MCF 10A (cell line): ENCODE measurements around the gene AUTS2. TPM values are rescaled to one million over a fixed set of nuclear protein-coding genes. Genes with fewer than 3 reads are reported as not detected.

Experiments
- BruUV-seq: library from RNA; stranded (reverse); fragments of 400-500 nt; replicated peaks from 2 replicates; lab custom pipeline; 2021; lab: Mats Ljungman, UMichigan
- CTCF ChIA-PET: fragments of 300-600 bp; sonication (Branson Sonifier 250); formaldehyde crosslinking; extraction: SDS; loops from one replicate; lab custom pipeline; 2021; ENCODE audit warnings: antibody characterized with exemption, inconsistent platforms; lab: Yijun Ruan, JAX
- POLR2A ChIA-PET: fragments of 300-600, 350-650 bp; sonication (Branson Sonifier 250); formaldehyde crosslinking; extraction: SDS; loops from one replicate; lab custom pipeline; 2020; ENCODE audit warnings: antibody characterized with exemption, inconsistent platforms; lab: Yijun Ruan, JAX
- DNase-seq: peaks from one replicate; pipeline ENCODE4 v3.0.0-alpha.2; 2018; ENCODE audit not compliant: unreplicated experiment
- H3K27ac Mint-ChIP-seq: one replicate; pipeline ENCODE4 v1.8.0; 2022; ENCODE audit warnings: mild to moderate bottlenecking, low read depth, mixed read lengths; ENCODE audit not compliant: unreplicated experiment
- H3K27me3 Mint-ChIP-seq: one replicate; pipeline ENCODE4 v1.8.0; 2022; ENCODE audit warnings: mixed read lengths; ENCODE audit not compliant: insufficient read depth, unreplicated experiment
- H3K36me3 Mint-ChIP-seq: one replicate; pipeline ENCODE4 v1.8.0; 2022; ENCODE audit warnings: mild to moderate bottlenecking, moderate library complexity, mixed read lengths; ENCODE audit not compliant: insufficient read depth, unreplicated experiment
- H3K4me1 Mint-ChIP-seq: one replicate; pipeline ENCODE4 v1.8.0; 2022; ENCODE audit warnings: mixed read lengths; ENCODE audit not compliant: insufficient read depth, unreplicated experiment
- H3K4me3 Mint-ChIP-seq: one replicate; pipeline ENCODE4 v1.8.0; 2022; ENCODE audit warnings: mild to moderate bottlenecking, moderate library complexity, mixed read lengths; ENCODE audit not compliant: unreplicated experiment
- H3K9me3 Mint-ChIP-seq: one replicate; pipeline ENCODE4 v1.8.0; 2022; ENCODE audit warnings: mixed read lengths; ENCODE audit not compliant: unreplicated experiment
- intact Hi-C: fragments of 100-400 bp; cut with micrococcal nuclease; formaldehyde crosslinking; loops from 2 replicates; pipeline ENCODE4 v1.14.1; 2022
- total RNA-seq: library from RNA; stranded (reverse); gene quantifications from 2 replicates; pipeline ENCODE4 v1.2.3, GENCODE V29; 2022
- TF ChIP-seq, protein P1 (sequence below): fragments of 200-600 bp; IDR thresholded peaks from one replicate; pipeline ENCODE4 v1.8.0; 2022; ENCODE audit warnings: antibody characterized with exemption, mild to moderate bottlenecking; ENCODE audit not compliant: unreplicated experiment

AUTS2 gene
- total RNA-seq, 1 experiment from 2014 or later, result 1.3 TPM

GRCh38 chr7:70457482-70457881, 859.2 kb downstream of the AUTS2 start:
- H3K9me3 Mint-ChIP-seq, result peaks cover 7% of the 10 kb centered on the region
- no peaks in the 10 kb centered on the region for H3K27me3 Mint-ChIP-seq
- no peak overlapping the region for H3K27ac Mint-ChIP-seq

DNA sequence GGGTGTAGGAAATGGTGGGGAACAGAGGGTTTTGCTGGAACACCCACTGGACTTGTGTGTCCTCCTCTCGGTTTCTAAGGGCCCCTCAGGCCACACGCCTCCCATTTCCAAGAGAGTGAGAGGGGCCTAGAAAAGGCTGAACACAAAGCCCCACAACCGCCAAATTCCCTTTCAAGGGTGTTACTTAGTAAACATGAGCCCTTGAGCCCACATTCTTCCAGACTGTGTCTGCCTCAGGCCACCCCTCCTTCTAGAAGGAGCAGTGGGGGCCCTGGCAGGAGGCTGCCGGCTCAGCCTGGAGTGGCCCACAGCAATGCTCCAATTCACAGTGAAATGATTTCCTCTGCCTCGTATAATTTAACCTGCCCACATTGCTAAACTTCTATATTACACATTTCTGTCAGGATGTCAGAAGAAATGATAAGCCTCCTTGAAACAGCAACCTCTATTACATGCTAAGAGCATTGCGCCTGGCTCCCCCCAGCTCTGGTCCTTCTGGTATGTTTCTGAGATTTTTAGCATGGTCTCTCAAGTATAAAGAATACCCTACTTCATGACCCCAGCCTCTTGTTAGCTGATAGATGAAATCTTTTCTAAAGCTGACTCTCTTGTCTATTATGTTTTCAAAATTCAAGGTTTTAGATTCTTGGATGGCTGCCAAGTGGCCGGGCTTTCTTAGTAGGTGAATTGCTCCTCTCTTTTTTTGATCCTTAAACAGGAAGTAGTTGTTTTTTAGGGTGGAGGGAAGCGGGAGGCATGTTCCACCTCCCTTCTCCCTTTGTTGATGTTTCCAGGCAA, 859.8 kb downstream of the AUTS2 start:
- no peak overlapping the region for H3K4me3 Mint-ChIP-seq
- CTCF ChIA-PET, result interaction anchor here (0.6 to 0.7 kb wide), 2 partner anchors 29 to 234 kb away, joined by 3 read pairs; no protein-coding TSS in a partner anchor

More at GRCh38 chr7:70457482-70457881, 859.2 kb downstream of the AUTS2 start:
- ChIA-PET CTCF (no interaction called here), POLR2A (no interaction called here)
- no TSS peak for BruUV-seq
- DNase-seq, result no peak
- H3K4me1 Mint-ChIP-seq, result no peaks in the 10 kb centered on the region
- no peaks in the 10 kb centered on the region for H3K36me3 Mint-ChIP-seq
- intact Hi-C loops, result no loop called here
- TF ChIP-seq, protein P1, sequence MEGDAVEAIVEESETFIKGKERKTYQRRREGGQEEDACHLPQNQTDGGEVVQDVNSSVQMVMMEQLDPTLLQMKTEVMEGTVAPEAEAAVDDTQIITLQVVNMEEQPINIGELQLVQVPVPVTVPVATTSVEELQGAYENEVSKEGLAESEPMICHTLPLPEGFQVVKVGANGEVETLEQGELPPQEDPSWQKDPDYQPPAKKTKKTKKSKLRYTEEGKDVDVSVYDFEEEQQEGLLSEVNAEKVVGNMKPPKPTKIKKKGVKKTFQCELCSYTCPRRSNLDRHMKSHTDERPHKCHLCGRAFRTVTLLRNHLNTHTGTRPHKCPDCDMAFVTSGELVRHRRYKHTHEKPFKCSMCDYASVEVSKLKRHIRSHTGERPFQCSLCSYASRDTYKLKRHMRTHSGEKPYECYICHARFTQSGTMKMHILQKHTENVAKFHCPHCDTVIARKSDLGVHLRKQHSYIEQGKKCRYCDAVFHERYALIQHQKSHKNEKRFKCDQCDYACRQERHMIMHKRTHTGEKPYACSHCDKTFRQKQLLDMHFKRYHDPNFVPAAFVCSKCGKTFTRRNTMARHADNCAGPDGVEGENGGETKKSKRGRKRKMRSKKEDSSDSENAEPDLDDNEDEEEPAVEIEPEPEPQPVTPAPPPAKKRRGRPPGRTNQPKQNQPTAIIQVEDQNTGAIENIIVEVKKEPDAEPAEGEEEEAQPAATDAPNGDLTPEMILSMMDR, result no peak
- no peak overlapping the region for H3K4me3 Mint-ChIP-seq

GRCh38 chr7:70458745-70459144, 860.5 kb downstream of the AUTS2 start:
- H3K27me3 Mint-ChIP-seq, result no peaks in the 10 kb centered on the region
- H3K36me3 Mint-ChIP-seq, result no peaks in the 10 kb centered on the region
- ChIA-PET POLR2A (no interaction called here), CTCF (interaction anchor here (0.6 to 0.7 kb wide), 2 partner anchors 29 to 233 kb away, joined by 3 read pairs; no protein-coding TSS in a partner anchor)
- BruUV-seq, result no TSS peak
- no peak for DNase-seq
- TF ChIP-seq, protein P1, result no peak
- no peak overlapping the region for H3K4me3 Mint-ChIP-seq
- intact Hi-C loops, result no loop called here
- H3K4me1 Mint-ChIP-seq, result no peaks in the 10 kb centered on the region
- H3K27ac Mint-ChIP-seq, result no peak overlapping the region
- H3K9me3 Mint-ChIP-seq, result peaks cover 7% of the 10 kb centered on the region

More for the DNA sequence above, 859.8 kb downstream of the AUTS2 start:
- Mint-ChIP-seq H3K27me3 (no peaks in the 10 kb centered on the region), H3K9me3 (peaks cover 7% of the 10 kb centered on the region), H3K36me3 (no peaks in the 10 kb centered on the region), H3K27ac (no peak overlapping the region), H3K4me1 (no peaks in the 10 kb centered on the region)
- TF ChIP-seq, protein P1, result no peak
- intact Hi-C loops, result no loop called here
- DNase-seq, result no peak
- BruUV-seq, result no TSS peak
- POLR2A ChIA-PET, result no interaction called here

DNA sequence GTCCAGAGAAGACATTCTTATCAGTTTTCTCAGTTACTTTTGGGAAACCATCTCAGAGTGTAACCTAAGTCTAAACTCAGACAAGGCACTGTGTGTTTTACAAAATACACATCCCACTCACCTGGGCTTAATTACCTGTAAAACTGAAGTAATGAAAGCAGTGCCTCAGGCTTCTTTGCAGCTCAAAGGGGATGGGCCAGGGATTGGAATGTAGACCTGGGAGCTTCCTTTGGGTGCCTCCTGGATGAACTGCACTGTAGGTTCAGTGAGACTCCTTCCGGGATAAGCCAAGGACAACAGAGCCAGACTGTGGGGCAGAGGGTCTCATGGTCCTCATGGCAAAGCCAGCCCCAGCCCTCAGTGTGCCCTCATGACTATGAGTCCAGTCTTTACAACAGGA, 861.3 kb downstream of the AUTS2 start:
- H3K4me3 Mint-ChIP-seq, result no peak overlapping the region
- CTCF ChIA-PET, result no interaction called here
- no peaks in the 10 kb centered on the region for H3K27me3 Mint-ChIP-seq
- POLR2A ChIA-PET, result no interaction called here
- no peak for DNase-seq
- intact Hi-C loops, result no loop called here
- TF ChIP-seq, protein P1, result no peak
- peaks cover 13% of the 10 kb centered on the region for H3K9me3 Mint-ChIP-seq
- BruUV-seq, result no TSS peak
- no peak overlapping the region for H3K27ac Mint-ChIP-seq
- H3K4me1 Mint-ChIP-seq, result no peaks in the 10 kb centered on the region
- H3K36me3 Mint-ChIP-seq, result no peaks in the 10 kb centered on the region
